H1 (cell line): ENCODE measurements around the gene APEH. TPM values are rescaled to one million over a fixed set of nuclear protein-coding genes. Genes with fewer than 3 reads are reported as not detected.

Experiments used
- ATF2 ChIP-seq: IDR thresholded peaks from 2 replicates; pipeline ENCODE4 v1.6.1; 2012; ENCODE audit warnings: low read length, inconsistent platforms
- CHD7 ChIP-seq: fragments of 300-600 bp; sonication (generic); IDR thresholded peaks from 2 replicates; pipeline ENCODE4 v1.7.1; 2012; ENCODE audit warnings: low read length, moderate library complexity, mild to moderate bottlenecking, inconsistent platforms; ENCODE audit not compliant: insufficient replicate concordance
- EP300 ChIP-seq, 2 experiments: IDR thresholded peaks; 1 replicate in 1 of 2; 2 replicates in 1 of 2; pipeline ENCODE4 v1.6.1; 2011 to 2012; ENCODE audit warnings: low read depth in 2 of 2, low read length in 2 of 2, mild to moderate bottlenecking in 2 of 2, borderline replicate concordance in 1 of 2, inconsistent platforms in 1 of 2, moderate library complexity in 1 of 2
- GABPA ChIP-seq: IDR thresholded peaks from 2 replicates; pipeline ENCODE4 v1.6.1; 2011; ENCODE audit warnings: mild to moderate bottlenecking, low read length, moderate library complexity, borderline replicate concordance; ENCODE audit not compliant: insufficient read depth
- HDAC6 ChIP-seq: IDR thresholded peaks from one replicate; pipeline ENCODE4 v1.7.1; 2012; ENCODE audit warnings: low read depth, mild to moderate bottlenecking, inconsistent platforms, low read length, moderate library complexity
- NANOG ChIP-seq: IDR thresholded peaks from 2 replicates; pipeline ENCODE4 v1.6.1; 2011; ENCODE audit warnings: low read length, low read depth, mild to moderate bottlenecking, inconsistent platforms; ENCODE audit not compliant: insufficient read depth, poor library complexity, severe bottlenecking
- RNF2 ChIP-seq: fragments of 200-900, 300-1000 bp; sonication (generic); IDR thresholded peaks from 2 replicates; pipeline ENCODE4 v1.7.1; 2016; ENCODE audit warnings: borderline replicate concordance, low read depth, mild to moderate bottlenecking, antibody characterized with exemption, low read length; ENCODE audit not compliant: poor library complexity, severe bottlenecking; ENCODE audit errors: missing control alignments
- SIX5 ChIP-seq: IDR thresholded peaks from 2 replicates; pipeline ENCODE4 v1.6.1; 2011; ENCODE audit warnings: mild to moderate bottlenecking, low read depth, low read length
- ZNF274 ChIP-seq: IDR thresholded peaks from 2 replicates; pipeline ENCODE4 v1.7.0; 2012; ENCODE audit warnings: low read length, borderline replicate concordance; ENCODE audit errors: extremely low read depth
- polyA plus RNA-seq, 7 experiments: library from polyadenylated mRNA; depleted of rRNA in 3 of 7; stranded (reverse) in 5 of 7; unstranded in 2 of 7; fragments of >200 nt in 5 of 7; fragments of 200-250 nt in 2 of 7; gene quantifications; 1 replicate in 5 of 7; 2 replicates in 1 of 7; 4 replicates in 1 of 7; pipeline versions ENCODE4 v1.2.1 to v1.2.3, GENCODE V29; 2011 to 2013; ENCODE audit warnings: missing spikeins in 2 of 7, mixed read lengths in 2 of 7
- total RNA-seq: library from RNA; stranded (reverse); fragmentation: NEBNext Ultra II Directional; extraction: Animal tissue kit (Norgen Biotek cat#: 25700); gene quantifications from 2 replicates; pipeline ENCODE4 v1.2.1, GENCODE V29; 2021

The APEH gene
- total and polyA plus RNA-seq, 2 of the 8 experiments (the other 6 are each of a cell fraction or from before 2014, with no cell fraction given): 222 to 260 TPM

- TF ChIP-seq CHD7 (no peak), HDAC6 (no peak), NANOG (no peak), GABPA (no peak), EP300 (IDR thresholded peaks at IDR 0.05; ENCODE audit: borderline replicate concordance in 1 of 2, low read depth in 2 of 2, low read length in 2 of 2) (no peak), RNF2 (no peak), SIX5 (no peak), ZNF274 (no peak), ATF2 (no peak)
Observed at GRCh38 chr3:49675912-49676311, 1.8 kb downstream of the APEH start (continued).
